ENCODE measurements around the gene CTPS1. TPM values are rescaled to one million over a fixed set of nuclear protein-coding genes. Genes with fewer than 3 reads are reported as not detected.

Gene CTPS1
- total RNA-seq, 2 donors from 2014 or later = 79.2 to 84.4 TPM

DNA sequence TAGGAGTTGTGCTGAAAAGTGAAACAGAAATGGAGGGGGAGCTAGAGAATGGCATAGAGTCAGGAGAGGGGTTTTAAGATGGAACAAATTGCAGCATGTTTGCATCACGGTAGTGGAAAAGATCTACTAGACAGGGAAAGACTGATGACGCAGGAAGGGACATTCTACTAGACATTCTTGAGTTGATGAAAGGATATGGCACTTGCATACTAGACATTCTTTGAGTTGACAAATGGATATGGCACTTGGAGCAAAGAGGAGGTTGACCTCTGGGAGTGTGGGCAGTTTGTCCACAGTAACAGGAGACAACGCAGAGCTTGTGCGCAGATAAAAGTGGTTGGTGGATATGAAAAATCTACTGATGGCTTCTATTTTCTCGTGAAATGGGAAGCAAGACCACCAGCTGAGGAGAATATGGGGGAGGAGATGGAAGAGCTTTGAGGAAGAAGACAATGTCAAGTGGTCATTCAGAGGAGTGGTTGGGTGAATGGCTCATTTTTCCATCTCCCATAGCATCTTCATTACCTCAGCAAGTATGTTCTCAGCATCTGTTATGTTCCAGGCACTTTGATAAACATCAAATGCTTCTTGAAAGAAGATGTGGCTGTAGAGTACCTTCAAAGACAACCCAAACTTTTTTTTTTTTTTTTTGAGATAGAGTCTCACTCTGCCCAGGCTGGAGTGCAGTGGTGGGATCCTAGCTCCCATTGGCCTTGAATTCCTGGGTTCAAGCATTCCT lies 2.4 kb upstream of the CTPS1 start:
- ATAC-seq (ENCODE audit: insufficient number of reproducible peaks, low FRiP score, low read depth) = no peak
- Histone ChIP-seq H3K9me3 (no peaks in the 10 kb centered on the region), H3K27ac (peak overlapping the region in 1 of 2 donors; percentile 93), H3K4me1 (ENCODE audit: control insufficient read depth in 1 of 2, low read depth in 2 of 2) (peaks cover 13 to 45% of the 10 kb centered on the region in 2 donors), H3K4me3 (no peak overlapping the region), H3K27me3 (replicated peaks; ENCODE audit: insufficient read depth) (no peaks in the 10 kb centered on the region), H3K36me3 (no peaks in the 10 kb centered on the region)
- no peak for DNase-seq (ENCODE audit: low spot score)
- TF ChIP-seq, protein P1, sequence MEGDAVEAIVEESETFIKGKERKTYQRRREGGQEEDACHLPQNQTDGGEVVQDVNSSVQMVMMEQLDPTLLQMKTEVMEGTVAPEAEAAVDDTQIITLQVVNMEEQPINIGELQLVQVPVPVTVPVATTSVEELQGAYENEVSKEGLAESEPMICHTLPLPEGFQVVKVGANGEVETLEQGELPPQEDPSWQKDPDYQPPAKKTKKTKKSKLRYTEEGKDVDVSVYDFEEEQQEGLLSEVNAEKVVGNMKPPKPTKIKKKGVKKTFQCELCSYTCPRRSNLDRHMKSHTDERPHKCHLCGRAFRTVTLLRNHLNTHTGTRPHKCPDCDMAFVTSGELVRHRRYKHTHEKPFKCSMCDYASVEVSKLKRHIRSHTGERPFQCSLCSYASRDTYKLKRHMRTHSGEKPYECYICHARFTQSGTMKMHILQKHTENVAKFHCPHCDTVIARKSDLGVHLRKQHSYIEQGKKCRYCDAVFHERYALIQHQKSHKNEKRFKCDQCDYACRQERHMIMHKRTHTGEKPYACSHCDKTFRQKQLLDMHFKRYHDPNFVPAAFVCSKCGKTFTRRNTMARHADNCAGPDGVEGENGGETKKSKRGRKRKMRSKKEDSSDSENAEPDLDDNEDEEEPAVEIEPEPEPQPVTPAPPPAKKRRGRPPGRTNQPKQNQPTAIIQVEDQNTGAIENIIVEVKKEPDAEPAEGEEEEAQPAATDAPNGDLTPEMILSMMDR (IDR thresholded peaks at IDR 0.05) = no peak

DNA sequence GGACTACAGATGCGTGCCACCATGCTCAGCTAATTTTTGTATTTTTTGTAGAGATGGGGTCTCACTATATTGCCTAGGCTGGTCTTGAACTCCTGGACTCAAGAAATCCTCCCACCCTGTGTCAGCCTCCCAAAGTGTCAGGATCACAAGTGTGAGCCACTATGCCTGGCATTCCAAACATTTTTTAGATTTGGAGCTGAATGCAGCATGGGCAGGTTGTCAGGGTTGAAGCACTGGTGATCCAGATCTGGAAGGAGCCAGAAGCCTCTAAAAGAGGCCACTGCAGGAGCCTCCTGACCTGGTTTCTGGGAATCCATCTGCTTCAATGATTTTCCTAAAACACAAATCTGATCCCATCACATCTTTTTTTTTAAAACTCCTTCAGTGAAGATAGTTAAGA lies 1.8 kb upstream of the CTPS1 start:
- Histone ChIP-seq H3K36me3 (no peaks in the 10 kb centered on the region), H3K27me3 (replicated peaks; ENCODE audit: insufficient read depth) (no peaks in the 10 kb centered on the region), H3K4me3 (no peak overlapping the region), H3K4me1 (ENCODE audit: control insufficient read depth in 1 of 2, low read depth in 2 of 2) (peaks cover 13 to 51% of the 10 kb centered on the region in 2 donors), H3K27ac (peak overlapping the region in 1 of 2 donors; percentile 93), H3K9me3 (no peaks in the 10 kb centered on the region)
- no peak for DNase-seq (ENCODE audit: low spot score)
- no peak for ATAC-seq (ENCODE audit: insufficient number of reproducible peaks, low FRiP score, low read depth)
- TF ChIP-seq, protein P1 (IDR thresholded peaks at IDR 0.05) = no peak

DNA sequence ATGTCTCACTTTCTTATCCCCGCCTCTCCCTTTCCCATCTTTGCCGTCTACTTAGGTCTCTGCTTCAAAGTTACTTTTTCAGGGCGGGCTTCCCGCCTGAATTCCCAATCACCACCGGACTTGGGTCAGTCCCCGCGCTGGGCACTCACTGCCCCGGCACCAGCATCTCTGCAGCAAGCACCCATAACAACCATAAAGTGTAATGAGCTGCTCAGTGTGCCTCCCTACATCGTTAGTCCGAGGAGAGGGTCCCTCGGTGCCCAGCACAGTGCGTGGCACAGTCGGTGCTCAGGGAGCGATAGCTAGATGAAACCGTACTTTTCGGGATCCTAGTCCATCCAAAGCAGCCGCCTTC lies 633 bp upstream of the CTPS1 start:
- DNase-seq (ENCODE audit: low spot score) (no peak), ATAC-seq (ENCODE audit: insufficient number of reproducible peaks, low FRiP score, low read depth) (no peak)
- Histone ChIP-seq H3K4me3 (peak overlapping the region; percentile 87), H3K9me3 (no peaks in the 10 kb centered on the region), H3K27ac (peak overlapping the region; percentile 93), H3K4me1 (ENCODE audit: control insufficient read depth in 1 of 2, low read depth in 2 of 2) (peaks cover 21 to 63% of the 10 kb centered on the region in 2 donors), H3K36me3 (no peaks in the 10 kb centered on the region), H3K27me3 (replicated peaks; ENCODE audit: insufficient read depth) (no peaks in the 10 kb centered on the region)
- TF ChIP-seq, protein P1 (IDR thresholded peaks at IDR 0.05) = no peak

DNA sequence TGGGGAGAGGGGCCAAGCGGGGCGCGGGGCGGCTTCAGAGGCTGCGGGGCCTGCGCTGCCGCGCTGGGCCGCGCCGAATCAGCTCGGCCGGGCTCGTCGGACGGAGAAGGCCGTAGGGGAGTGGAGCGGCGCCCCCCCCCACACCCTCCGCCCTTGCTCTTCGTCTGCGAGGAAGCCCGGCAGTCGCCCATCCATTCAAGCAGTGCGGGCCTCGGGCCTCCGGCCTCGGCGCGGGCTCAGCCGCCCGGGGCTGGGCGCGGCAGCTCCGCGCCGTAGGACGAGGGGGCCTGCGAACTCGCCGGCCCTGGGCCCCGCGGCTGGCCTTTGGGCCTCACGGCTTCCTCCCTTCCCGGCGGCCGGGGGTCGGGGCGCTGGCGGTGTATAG lies 564 bp downstream of the CTPS1 start:
- peaks cover 30 to 75% of the 10 kb centered on the region in 2 donors for H3K4me1 ChIP-seq (ENCODE audit: control insufficient read depth in 1 of 2, low read depth in 2 of 2)
- no peaks in the 10 kb centered on the region for H3K27me3 ChIP-seq (replicated peaks; ENCODE audit: insufficient read depth)
- no peaks in the 10 kb centered on the region for H3K9me3 ChIP-seq
- peak overlapping the region; percentile 93 for H3K27ac ChIP-seq
- H3K36me3 ChIP-seq = no peaks in the 10 kb centered on the region
- TF ChIP-seq, protein P1 (IDR thresholded peaks at IDR 0.05) = no peak
- DNase-seq (ENCODE audit: low spot score) = no peak
- peak; percentile 9 for ATAC-seq (ENCODE audit: insufficient number of reproducible peaks, low FRiP score, low read depth)
- H3K4me3 ChIP-seq = peak overlapping the region; percentile 87

DNA sequence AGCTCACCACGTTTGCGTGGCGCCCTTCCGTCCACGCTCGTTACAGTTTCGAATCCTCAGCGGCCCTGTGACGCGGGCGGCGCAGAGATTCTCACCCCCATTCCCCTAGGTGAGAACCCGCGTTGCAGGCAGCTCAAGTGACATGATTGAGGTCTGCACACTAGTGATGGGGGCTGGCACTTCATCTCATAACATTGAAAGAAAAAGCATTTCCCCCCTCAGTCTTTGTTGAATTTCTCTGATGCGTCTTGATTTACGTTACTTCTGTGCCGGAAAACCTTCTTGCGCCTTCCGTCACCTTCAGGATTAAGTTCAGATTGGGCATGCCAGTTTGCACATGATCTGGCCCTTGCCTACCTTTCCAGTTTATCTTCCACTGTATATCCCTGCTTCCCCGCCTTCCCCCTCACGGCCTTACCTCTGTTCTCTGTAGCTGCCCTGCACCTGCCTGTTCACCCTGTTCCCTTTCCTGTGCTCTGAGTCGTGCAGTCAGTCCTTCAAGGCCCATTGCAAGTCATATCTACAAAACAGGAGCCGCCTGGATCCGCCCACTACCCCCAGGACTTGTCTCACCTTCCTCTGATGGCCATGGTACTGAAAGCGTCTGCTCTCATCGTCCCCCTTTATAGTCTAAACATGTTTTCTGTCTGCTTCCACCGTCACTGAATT lies 1.1 kb downstream of the CTPS1 start:
- TF ChIP-seq, protein P1 (IDR thresholded peaks at IDR 0.05) = no peak
- no peak for ATAC-seq (ENCODE audit: insufficient number of reproducible peaks, low FRiP score, low read depth)
- H3K9me3 ChIP-seq = no peaks in the 10 kb centered on the region
- no peaks in the 10 kb centered on the region for H3K27me3 ChIP-seq (replicated peaks; ENCODE audit: insufficient read depth)
- H3K27ac ChIP-seq = peak overlapping the region; percentile 93
- no peak for DNase-seq (ENCODE audit: low spot score)
- no peaks in the 10 kb centered on the region for H3K36me3 ChIP-seq
- H3K4me3 ChIP-seq = peak overlapping the region; percentile 87
- H3K4me1 ChIP-seq (ENCODE audit: control insufficient read depth in 1 of 2, low read depth in 2 of 2) = peaks cover 33 to 80% of the 10 kb centered on the region in 2 donors
